OCI-LY3 (cell line): Measurements from ENCODE around the gene RARRES1.

ENCODE experiments used
- H2AFZ ChIP-seq: fragments of 200-600, 300-600 bp; shearing (Covaris generic); 2 replicates; pipeline ENCODE4 v1.6.0; 2014; ENCODE audit warnings: antibody characterized with exemption, low read depth, low read length
- H3K27ac ChIP-seq: fragments of 200-600, 300-600 bp; sonication (generic); 2 replicates; pipeline ENCODE4 v1.5.1; 2014; ENCODE audit warnings: mild to moderate bottlenecking, low read length, moderate library complexity, mixed read lengths
- H3K27me3 ChIP-seq: fragments of 200-600, 300-600 bp; sonication (generic); 2 replicates; pipeline ENCODE4 v1.6.1; 2014; ENCODE audit warnings: low read depth, low read length, mixed read lengths
- H3K36me3 ChIP-seq: fragments of 200-600, 300-600 bp; sonication (generic); replicated peaks from 2 replicates; pipeline ENCODE3; 2014; ENCODE audit warnings: low read depth, low read length, mixed read lengths
- H3K4me1 ChIP-seq: fragments of 300-600, 200-600 bp; sonication (generic); 2 replicates; pipeline ENCODE4 v1.6.1; 2014; ENCODE audit warnings: low read length, mixed read lengths
- H3K4me2 ChIP-seq: fragments of 200-600, 300-600 bp; sonication (generic); 2 replicates; pipeline ENCODE4 v1.6.1; 2014; ENCODE audit warnings: low read length, mixed read lengths
- H3K4me3 ChIP-seq: fragments of 300-600, 200-600 bp; sonication (generic); 2 replicates; pipeline ENCODE4 v1.5.1; 2014; ENCODE audit warnings: antibody characterized with exemption, mild to moderate bottlenecking, low read length, moderate library complexity
- H3K79me2 ChIP-seq: fragments of 300-600, 200-600 bp; shearing (Covaris generic); 2 replicates; pipeline ENCODE4 v1.6.1; 2014; ENCODE audit warnings: mild to moderate bottlenecking, low read length, mixed read lengths
- H3K9ac ChIP-seq: fragments of 300-600, 200-600 bp; shearing (Covaris generic); 2 replicates; pipeline ENCODE4 v1.6.0; 2014; ENCODE audit warnings: mild to moderate bottlenecking, low read length, moderate library complexity
- H3K9me3 ChIP-seq: fragments of 200-600, 300-600 bp; shearing (Covaris generic); 2 replicates; pipeline ENCODE4 v1.6.1; 2014; ENCODE audit warnings: low read length, mixed read lengths; ENCODE audit not compliant: insufficient read depth
- H4K20me1 ChIP-seq: fragments of 200-600, 300-600 bp; sonication (generic); 2 replicates; pipeline ENCODE4 v1.6.1; 2016; ENCODE audit warnings: low read length, mixed read lengths; ENCODE audit not compliant: insufficient read depth
- CTCF ChIP-seq: fragments of 200-600, 300-600 bp; sonication (generic); IDR thresholded peaks from 2 replicates; pipeline ENCODE4 v1.5.1; 2014; ENCODE audit warnings: antibody characterized with exemption, low read length, low read depth
- EZH2phosphoT487 ChIP-seq: fragments of 200-600 bp; shearing (Covaris generic); IDR thresholded peaks from 2 replicates; pipeline ENCODE4 v1.6.1; 2018; ENCODE audit warnings: antibody characterized with exemption, mixed run types, low read depth

Gene RARRES1

DNA sequence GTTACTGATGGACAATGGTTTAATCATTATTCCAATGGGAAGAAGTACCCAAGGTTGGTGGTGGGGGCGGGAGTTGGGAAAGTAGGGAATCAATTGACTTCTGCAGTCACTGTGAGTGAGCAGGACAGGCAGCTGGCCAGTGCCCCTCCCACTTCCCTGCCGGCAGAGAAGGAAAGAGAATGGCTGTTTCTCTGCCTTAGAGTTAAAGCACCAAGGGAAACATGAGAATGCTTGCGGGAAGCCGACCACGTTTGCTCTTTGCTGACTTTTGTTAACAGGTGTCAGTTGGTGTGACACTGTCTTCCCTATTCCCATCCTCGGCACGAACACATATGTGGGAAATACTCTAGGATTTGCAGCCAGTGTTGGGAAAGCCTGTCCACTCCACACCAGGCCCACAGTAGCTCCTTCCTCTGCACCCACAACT, 36.1 kb upstream of the RARRES1 start:
- Histone ChIP-seq H3K9ac (no peak overlapping the region), H3K79me2 (no peaks in the 10 kb centered on the region), H3K4me2 (no peak overlapping the region), H3K36me3 (no peaks in the 10 kb centered on the region), H3K4me1 (no peaks in the 10 kb centered on the region), H3K27me3 (no peaks in the 10 kb centered on the region), H3K27ac (no peak overlapping the region), H4K20me1 (no peaks in the 10 kb centered on the region), H2AFZ (no peak overlapping the region), H3K4me3 (no peak overlapping the region), H3K9me3 (no peaks in the 10 kb centered on the region)
- no peak for TF ChIP-seq CTCF
- no peak for TF ChIP-seq EZH2phosphoT487

GRCh38 chr3:158766364-158766763, 34.1 kb upstream of the RARRES1 start:
- Histone ChIP-seq H3K9me3 (no peaks in the 10 kb centered on the region), H3K4me2 (no peak overlapping the region), H3K27ac (no peak overlapping the region), H3K4me1 (no peaks in the 10 kb centered on the region), H4K20me1 (no peaks in the 10 kb centered on the region), H3K9ac (no peak overlapping the region), H3K4me3 (no peak overlapping the region), H2AFZ (no peak overlapping the region), H3K36me3 (no peaks in the 10 kb centered on the region), H3K27me3 (no peaks in the 10 kb centered on the region), H3K79me2 (no peaks in the 10 kb centered on the region)
- TF ChIP-seq CTCF (no peak), EZH2phosphoT487 (no peak)

GRCh38 chr3:158765518-158766205, 33.4 kb upstream of the RARRES1 start:
- H3K36me3 ChIP-seq: no peaks in the 10 kb centered on the region
- no peak for TF ChIP-seq EZH2phosphoT487
- TF ChIP-seq CTCF: no peak
- H3K9ac ChIP-seq: no peak overlapping the region
- H4K20me1 ChIP-seq: no peaks in the 10 kb centered on the region
- H3K27me3 ChIP-seq: no peaks in the 10 kb centered on the region
- no peaks in the 10 kb centered on the region for H3K79me2 ChIP-seq
- no peaks in the 10 kb centered on the region for H3K4me1 ChIP-seq
- no peak overlapping the region for H3K4me3 ChIP-seq
- no peaks in the 10 kb centered on the region for H3K9me3 ChIP-seq
- no peak overlapping the region for H3K27ac ChIP-seq
- no peak overlapping the region for H3K4me2 ChIP-seq
- no peak overlapping the region for H2AFZ ChIP-seq

GRCh38 chr3:158763421-158763820, 31.2 kb upstream of the RARRES1 start:
- no peaks in the 10 kb centered on the region for H3K79me2 ChIP-seq
- H4K20me1 ChIP-seq: no peaks in the 10 kb centered on the region
- no peak overlapping the region for H3K4me3 ChIP-seq
- H3K36me3 ChIP-seq: no peaks in the 10 kb centered on the region
- H3K9ac ChIP-seq: no peak overlapping the region
- H3K9me3 ChIP-seq: no peaks in the 10 kb centered on the region
- no peak overlapping the region for H2AFZ ChIP-seq
- no peaks in the 10 kb centered on the region for H3K27me3 ChIP-seq
- no peak overlapping the region for H3K4me2 ChIP-seq
- no peak for TF ChIP-seq CTCF
- TF ChIP-seq EZH2phosphoT487: no peak
- no peak overlapping the region for H3K27ac ChIP-seq
- no peaks in the 10 kb centered on the region for H3K4me1 ChIP-seq
